Measurements from ENCODE around the gene BLOC1S3. TPM values are rescaled to one million over a fixed set of nuclear protein-coding genes. Genes with fewer than 3 reads are reported as not detected.

The BLOC1S3 gene
- total and polyA plus RNA-seq, 2 of the 13 experiments (the other 11 are each of a cell fraction or from before 2014, with no cell fraction given): 4.3 to 4.8 TPM

DNA sequence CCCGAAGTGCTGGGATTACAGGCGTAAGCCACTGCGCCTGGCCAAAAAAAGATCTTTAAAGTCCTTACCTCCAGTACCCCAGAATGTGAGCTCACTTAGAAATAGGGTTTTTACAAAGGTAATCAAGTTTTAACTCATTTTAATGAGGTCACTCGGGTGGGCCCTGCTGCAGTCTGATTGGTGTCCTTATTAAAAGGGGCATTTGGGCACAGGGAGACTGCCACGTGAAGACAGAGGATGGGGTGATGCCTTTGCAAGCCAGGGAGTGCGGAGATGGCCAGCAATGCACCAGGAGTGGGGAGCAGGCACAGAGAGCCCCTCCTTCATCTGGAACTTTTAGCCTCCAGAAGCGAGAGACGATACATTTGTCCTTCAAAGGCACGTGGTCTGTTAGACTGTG lies 29.5 kb upstream of the BLOC1S3 start:
- TF ChIP-seq ZNF569 (CRISPR knock-in tag; IDR thresholded peaks at IDR 0.05; ENCODE audit: borderline replicate concordance) (no peak), ZNF598 (CRISPR knock-in tag; IDR thresholded peaks at IDR 0.05; ENCODE audit: borderline replicate concordance) (no peak), NFYC (CRISPR knock-in tag; IDR thresholded peaks at IDR 0.05) (no peak), ZFP90 (CRISPR knock-in tag; IDR thresholded peaks at IDR 0.05; ENCODE audit: borderline replicate concordance) (no peak), ZNF678 (CRISPR knock-in tag; IDR thresholded peaks at IDR 0.05) (no peak), FOSL2 (CRISPR knock-in tag; IDR thresholded peaks at IDR 0.05) (no peak), SAFB2 (CRISPR knock-in tag; IDR thresholded peaks at IDR 0.05; ENCODE audit: borderline replicate concordance, low read depth) (no peak), ZSCAN30 (CRISPR knock-in tag; IDR thresholded peaks at IDR 0.05) (no peak), ZNF737 (CRISPR knock-in tag; IDR thresholded peaks at IDR 0.05; ENCODE audit: borderline replicate concordance) (no peak), ZNF326 (CRISPR knock-in tag; IDR thresholded peaks at IDR 0.05; ENCODE audit: borderline replicate concordance) (no peak), NR1H2 (CRISPR knock-in tag; IDR thresholded peaks at IDR 0.05; ENCODE audit: borderline replicate concordance, low read depth) (no peak), MIER3 (CRISPR knock-in tag; IDR thresholded peaks at IDR 0.05; ENCODE audit: borderline replicate concordance) (no peak), MAFF (IDR thresholded peaks at IDR 0.05; ENCODE audit: low read depth, low read length) (no peak), ZNF572 (CRISPR knock-in tag; IDR thresholded peaks at IDR 0.05) (no peak), U2AF2 (IDR thresholded peaks at IDR 0.05; ENCODE audit: low read depth, low read length) (no peak), EED (CRISPR knock-in tag; IDR thresholded peaks at IDR 0.05) (no peak), ZBTB20 (CRISPR knock-in tag; IDR thresholded peaks at IDR 0.05; ENCODE audit: borderline replicate concordance, low read depth) (no peak), PCBP2 (optimal IDR thresholded peaks at IDR 0.05; ENCODE audit: low read depth, low read length, poor library complexity, severe bottlenecking) (no peak)
- TF ChIP-seq, protein P1, sequence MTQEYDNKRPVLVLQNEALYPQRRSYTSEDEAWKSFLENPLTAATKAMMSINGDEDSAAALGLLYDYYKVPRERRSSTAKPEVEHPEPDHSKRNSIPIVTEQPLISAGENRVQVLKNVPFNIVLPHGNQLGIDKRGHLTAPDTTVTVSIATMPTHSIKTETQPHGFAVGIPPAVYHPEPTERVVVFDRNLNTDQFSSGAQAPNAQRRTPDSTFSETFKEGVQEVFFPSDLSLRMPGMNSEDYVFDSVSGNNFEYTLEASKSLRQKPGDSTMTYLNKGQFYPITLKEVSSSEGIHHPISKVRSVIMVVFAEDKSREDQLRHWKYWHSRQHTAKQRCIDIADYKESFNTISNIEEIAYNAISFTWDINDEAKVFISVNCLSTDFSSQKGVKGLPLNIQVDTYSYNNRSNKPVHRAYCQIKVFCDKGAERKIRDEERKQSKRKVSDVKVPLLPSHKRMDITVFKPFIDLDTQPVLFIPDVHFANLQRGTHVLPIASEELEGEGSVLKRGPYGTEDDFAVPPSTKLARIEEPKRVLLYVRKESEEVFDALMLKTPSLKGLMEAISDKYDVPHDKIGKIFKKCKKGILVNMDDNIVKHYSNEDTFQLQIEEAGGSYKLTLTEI (CRISPR knock-in tag; conservative IDR thresholded peaks at IDR 0.05): no peak
- TF ChIP-seq, protein P2, sequence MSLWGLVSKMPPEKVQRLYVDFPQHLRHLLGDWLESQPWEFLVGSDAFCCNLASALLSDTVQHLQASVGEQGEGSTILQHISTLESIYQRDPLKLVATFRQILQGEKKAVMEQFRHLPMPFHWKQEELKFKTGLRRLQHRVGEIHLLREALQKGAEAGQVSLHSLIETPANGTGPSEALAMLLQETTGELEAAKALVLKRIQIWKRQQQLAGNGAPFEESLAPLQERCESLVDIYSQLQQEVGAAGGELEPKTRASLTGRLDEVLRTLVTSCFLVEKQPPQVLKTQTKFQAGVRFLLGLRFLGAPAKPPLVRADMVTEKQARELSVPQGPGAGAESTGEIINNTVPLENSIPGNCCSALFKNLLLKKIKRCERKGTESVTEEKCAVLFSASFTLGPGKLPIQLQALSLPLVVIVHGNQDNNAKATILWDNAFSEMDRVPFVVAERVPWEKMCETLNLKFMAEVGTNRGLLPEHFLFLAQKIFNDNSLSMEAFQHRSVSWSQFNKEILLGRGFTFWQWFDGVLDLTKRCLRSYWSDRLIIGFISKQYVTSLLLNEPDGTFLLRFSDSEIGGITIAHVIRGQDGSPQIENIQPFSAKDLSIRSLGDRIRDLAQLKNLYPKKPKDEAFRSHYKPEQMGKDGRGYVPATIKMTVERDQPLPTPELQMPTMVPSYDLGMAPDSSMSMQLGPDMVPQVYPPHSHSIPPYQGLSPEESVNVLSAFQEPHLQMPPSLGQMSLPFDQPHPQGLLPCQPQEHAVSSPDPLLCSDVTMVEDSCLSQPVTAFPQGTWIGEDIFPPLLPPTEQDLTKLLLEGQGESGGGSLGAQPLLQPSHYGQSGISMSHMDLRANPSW (CRISPR knock-in tag; IDR thresholded peaks at IDR 0.05; ENCODE audit: borderline replicate concordance): no peak
- H3K4me1 ChIP-seq (ENCODE audit: insufficient read depth, low read length): peaks cover 26% of the 10 kb centered on the region
- H3K79me2 ChIP-seq (ENCODE audit: insufficient read depth, low read length): no peaks in the 10 kb centered on the region
- H3K27me3 ChIP-seq (ENCODE audit: control insufficient read depth in 1 of 2, insufficient read depth in 2 of 2, low read length in 2 of 2): no peaks in the 10 kb centered on the region
- no peak for ATAC-seq
- ChIA-PET CTCF (ENCODE audit: low intra/inter-chr PET ratio, low total read pairs) (no interaction called here), POLR2A (interaction anchor here (0.7 kb wide), 1 partner anchor 29 kb away, joined by 3 read pairs; the partner anchor contains the start of gene TRAPPC6A)
- H3K9me3 ChIP-seq (ENCODE audit: low read length): no peaks in the 10 kb centered on the region
- 84% methylated on average over 5 of the region's 9 CpGs for WGBS (ENCODE audit: low lambda C conversion rate)
- no peak overlapping the region for H2AFZ ChIP-seq (ENCODE audit: low read length)
- intact Hi-C loops (cut with micrococcal nuclease; ENCODE audit: unreplicated experiment): no loop called here
- in situ Hi-C loops (cut with HindIII; ENCODE audit: extremely low pct_ligation_motif_present, low pct_unique_long_range_greater_than_20kb): no loop called here
- no peak overlapping the region for H3K4me2 ChIP-seq (ENCODE audit: low read depth, low read length)
- no peaks in the 10 kb centered on the region for H3K36me3 ChIP-seq (replicated peaks in 1 of 2; ENCODE audit: control insufficient read depth in 1 of 2, insufficient read depth in 2 of 2, low read length in 2 of 2)
- DNase-seq (ENCODE audit: low spot score): no peak
- H3K9ac ChIP-seq (ENCODE audit: insufficient read depth, low read depth, low read length): no peak overlapping the region
- BruUV-seq (replicated peaks): no TSS peak
- FAIRE-seq: no peak
- no peak overlapping the region for H3K4me3 ChIP-seq (replicated peaks in 1 of 3; ENCODE audit: insufficient read depth in 1 of 3, low read depth in 2 of 3, low read length in 3 of 3)
- H3K27ac ChIP-seq (ENCODE audit: extremely low read length, insufficient read depth, low read length): no peak overlapping the region
- H4K20me1 ChIP-seq (ENCODE audit: insufficient read depth, low read length): no peaks in the 10 kb centered on the region

Data from HepG2 (cell line).